ENCODE results near the gene SELENON. TPM values are rescaled to one million over a fixed set of nuclear protein-coding genes. Genes with fewer than 3 reads are reported as not detected.

Gene SELENON
- total RNA-seq, 1 donor from 2014 or later = 8.2 TPM

GRCh38 chr1:25765136-25765922 lies 34.7 kb upstream of the SELENON start:
- H3K27ac Mint-ChIP-seq = peak overlapping the region; percentile 34
- peaks cover 18% of the 10 kb centered on the region for H3K36me3 Mint-ChIP-seq (ENCODE audit: low read depth)
- H3K4me1 Mint-ChIP-seq = peaks cover 8% of the 10 kb centered on the region
- intact Hi-C loops (cut with micrococcal nuclease) = no loop called here
- no peak for DNase-seq
- H3K27me3 Mint-ChIP-seq = peaks cover 12% of the 10 kb centered on the region
- no peaks in the 10 kb centered on the region for H3K9me3 Mint-ChIP-seq
- no peak overlapping the region for H3K4me3 Mint-ChIP-seq

- DNase-seq = no peak
- peaks cover 18% of the 10 kb centered on the region for H3K36me3 Mint-ChIP-seq (ENCODE audit: low read depth)
- H3K27ac Mint-ChIP-seq = no peak overlapping the region
Measured at GRCh38 chr1:25765923-25766589, 33.9 kb upstream of the SELENON start.

GRCh38 chr1:25766721-25767436 lies 33.1 kb upstream of the SELENON start:
- intact Hi-C loops (cut with micrococcal nuclease) = no loop called here

More at GRCh38 chr1:25765923-25766589, 33.9 kb upstream of the SELENON start:
- Mint-ChIP-seq H3K4me1 (peaks cover 11% of the 10 kb centered on the region), H3K27me3 (peaks cover 19% of the 10 kb centered on the region), H3K9me3 (no peaks in the 10 kb centered on the region), H3K4me3 (no peak overlapping the region)
- intact Hi-C loops (cut with micrococcal nuclease) = no loop called here

GRCh38 chr1:25767437-25767770 lies 32.6 kb upstream of the SELENON start:
- intact Hi-C loops (cut with micrococcal nuclease) = no loop called here
- peaks cover 11% of the 10 kb centered on the region for H3K4me1 Mint-ChIP-seq
- DNase-seq = no peak
- peaks cover 18% of the 10 kb centered on the region for H3K36me3 Mint-ChIP-seq (ENCODE audit: low read depth)
- peaks cover 30% of the 10 kb centered on the region for H3K27me3 Mint-ChIP-seq
- no peak overlapping the region for H3K27ac Mint-ChIP-seq
- no peaks in the 10 kb centered on the region for H3K9me3 Mint-ChIP-seq
- no peak overlapping the region for H3K4me3 Mint-ChIP-seq

More at GRCh38 chr1:25766721-25767436, 33.1 kb upstream of the SELENON start:
- no peaks in the 10 kb centered on the region for H3K9me3 Mint-ChIP-seq
- H3K36me3 Mint-ChIP-seq (ENCODE audit: low read depth) = peaks cover 18% of the 10 kb centered on the region
- no peak for DNase-seq
- peaks cover 27% of the 10 kb centered on the region for H3K27me3 Mint-ChIP-seq
- no peak overlapping the region for H3K27ac Mint-ChIP-seq
- H3K4me1 Mint-ChIP-seq = peaks cover 11% of the 10 kb centered on the region
- no peak overlapping the region for H3K4me3 Mint-ChIP-seq

GRCh38 chr1:25768999-25769398 lies 31.0 kb upstream of the SELENON start:
- intact Hi-C loops (cut with micrococcal nuclease) = no loop called here
- H3K27ac Mint-ChIP-seq = no peak overlapping the region
- H3K4me3 Mint-ChIP-seq = no peak overlapping the region
- H3K4me1 Mint-ChIP-seq = peaks cover 14% of the 10 kb centered on the region
- H3K27me3 Mint-ChIP-seq = peaks cover 40% of the 10 kb centered on the region
- H3K9me3 Mint-ChIP-seq = no peaks in the 10 kb centered on the region
- no peak for DNase-seq
- H3K36me3 Mint-ChIP-seq (ENCODE audit: low read depth) = peaks cover 24% of the 10 kb centered on the region

- Mint-ChIP-seq H3K4me3 (no peak overlapping the region), H3K27ac (no peak overlapping the region), H3K27me3 (peaks cover 41% of the 10 kb centered on the region), H3K4me1 (peaks cover 22% of the 10 kb centered on the region), H3K36me3 (ENCODE audit: low read depth) (peaks cover 25% of the 10 kb centered on the region), H3K9me3 (no peaks in the 10 kb centered on the region)
- intact Hi-C loops (cut with micrococcal nuclease) = no loop called here
- DNase-seq = no peak
Measured at GRCh38 chr1:25769625-25770383, 30.2 kb upstream of the SELENON start.

GRCh38 chr1:25770541-25771220 lies 29.3 kb upstream of the SELENON start:
- peaks cover 30% of the 10 kb centered on the region for H3K4me1 Mint-ChIP-seq
- no peak overlapping the region for H3K27ac Mint-ChIP-seq

GRCh38 chr1:25771221-25772114 lies 28.5 kb upstream of the SELENON start:
- Mint-ChIP-seq H3K36me3 (ENCODE audit: low read depth) (peaks cover 25% of the 10 kb centered on the region), H3K4me3 (no peak overlapping the region), H3K4me1 (peaks cover 32% of the 10 kb centered on the region), H3K27me3 (peaks cover 44% of the 10 kb centered on the region), H3K9me3 (no peaks in the 10 kb centered on the region), H3K27ac (no peak overlapping the region)
- no peak for DNase-seq
- intact Hi-C loops (cut with micrococcal nuclease) = no loop called here

More at GRCh38 chr1:25770541-25771220, 29.3 kb upstream of the SELENON start:
- Mint-ChIP-seq H3K4me3 (no peak overlapping the region), H3K36me3 (ENCODE audit: low read depth) (peaks cover 25% of the 10 kb centered on the region), H3K27me3 (peaks cover 45% of the 10 kb centered on the region), H3K9me3 (no peaks in the 10 kb centered on the region)
- intact Hi-C loops (cut with micrococcal nuclease) = no loop called here
- DNase-seq = no peak

GRCh38 chr1:25772164-25772563 lies 27.8 kb upstream of the SELENON start:
- H3K4me1 Mint-ChIP-seq = peaks cover 32% of the 10 kb centered on the region
- intact Hi-C loops (cut with micrococcal nuclease) = no loop called here
- peaks cover 48% of the 10 kb centered on the region for H3K27me3 Mint-ChIP-seq

GRCh38 chr1:25772692-25773245 lies 27.2 kb upstream of the SELENON start:
- H3K9me3 Mint-ChIP-seq = no peaks in the 10 kb centered on the region

More at GRCh38 chr1:25772164-25772563, 27.8 kb upstream of the SELENON start:
- no peaks in the 10 kb centered on the region for H3K9me3 Mint-ChIP-seq
- H3K4me3 Mint-ChIP-seq = no peak overlapping the region
- no peak for DNase-seq
- no peak overlapping the region for H3K27ac Mint-ChIP-seq
- peaks cover 25% of the 10 kb centered on the region for H3K36me3 Mint-ChIP-seq (ENCODE audit: low read depth)

GRCh38 chr1:25773441-25774125 lies 26.4 kb upstream of the SELENON start:
- no peak for DNase-seq
- no peak overlapping the region for H3K27ac Mint-ChIP-seq
- H3K27me3 Mint-ChIP-seq = peaks cover 52% of the 10 kb centered on the region
- peaks cover 15% of the 10 kb centered on the region for H3K36me3 Mint-ChIP-seq (ENCODE audit: low read depth)
- intact Hi-C loops (cut with micrococcal nuclease) = loop anchor here (2.0 kb wide), 3 partner anchors 21 to 155 kb away; no protein-coding TSS in a partner anchor
- H3K4me1 Mint-ChIP-seq = peaks cover 30% of the 10 kb centered on the region
- no peaks in the 10 kb centered on the region for H3K9me3 Mint-ChIP-seq
- H3K4me3 Mint-ChIP-seq = peak overlapping the region; percentile 29

More at GRCh38 chr1:25772692-25773245, 27.2 kb upstream of the SELENON start:
- Mint-ChIP-seq H3K27ac (no peak overlapping the region), H3K27me3 (peaks cover 48% of the 10 kb centered on the region), H3K4me3 (no peak overlapping the region), H3K4me1 (peaks cover 30% of the 10 kb centered on the region), H3K36me3 (ENCODE audit: low read depth) (peaks cover 22% of the 10 kb centered on the region)
- intact Hi-C loops (cut with micrococcal nuclease) = no loop called here
- no peak for DNase-seq

Measured in activated CD4-positive, alpha-beta T cell treated with anti-CD3 and anti-CD28 coated beads, Interleukin-2, amount 10 ng/mL, durations not matched to agents 24 days and 14 days (primary cell).